ENCODE measurements around the gene SDCCAG8.
"Not testable (repeated sequence)": the region's sequence is repeated elsewhere in the genome, so short reads cannot be mapped to it uniquely, and the experiment has no call there.

Gene SDCCAG8

DNA sequence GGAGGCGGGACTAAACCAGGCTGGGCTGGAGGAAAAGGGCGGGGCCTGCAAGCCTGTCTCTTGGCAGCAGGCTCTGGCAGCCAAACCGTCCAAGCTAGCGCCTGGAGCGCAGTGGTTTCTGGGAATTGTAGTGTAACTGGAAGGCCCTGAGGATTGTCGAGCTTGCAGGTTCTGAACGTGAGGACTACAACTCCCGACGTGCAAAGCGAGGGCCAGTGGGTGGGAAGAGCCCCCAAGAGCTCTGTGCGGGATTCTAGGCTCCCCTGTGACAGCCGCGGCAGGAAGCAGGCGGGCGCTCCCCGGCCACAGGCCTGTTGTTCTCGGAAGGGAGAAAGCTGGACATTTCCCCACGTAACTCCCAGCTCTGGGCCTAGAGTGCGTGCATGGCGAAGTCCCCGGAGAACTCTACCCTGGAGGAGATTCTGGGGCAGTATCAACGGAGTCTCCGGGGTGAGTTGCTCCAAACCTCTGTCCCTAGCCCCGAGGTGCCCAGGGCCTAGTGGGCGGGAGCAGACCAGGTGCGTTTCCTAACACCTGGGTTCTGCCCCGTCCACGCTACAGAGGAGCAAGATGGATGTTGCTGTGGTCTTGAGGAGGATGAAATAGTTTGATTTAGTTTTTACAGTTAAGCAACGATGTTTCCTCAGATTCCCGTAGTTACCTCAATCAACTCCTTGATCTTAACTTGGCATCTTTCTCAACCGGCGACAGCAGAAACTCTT lies at the start of gene SDCCAG8:
Gene SDCCAG8 (plus strand): TSS at position 251 of the 722 bp plus-strand sequence. CDS start 133 bp downstream, at position 384.
- peak; percentile 96 for DNase-seq

DNA sequence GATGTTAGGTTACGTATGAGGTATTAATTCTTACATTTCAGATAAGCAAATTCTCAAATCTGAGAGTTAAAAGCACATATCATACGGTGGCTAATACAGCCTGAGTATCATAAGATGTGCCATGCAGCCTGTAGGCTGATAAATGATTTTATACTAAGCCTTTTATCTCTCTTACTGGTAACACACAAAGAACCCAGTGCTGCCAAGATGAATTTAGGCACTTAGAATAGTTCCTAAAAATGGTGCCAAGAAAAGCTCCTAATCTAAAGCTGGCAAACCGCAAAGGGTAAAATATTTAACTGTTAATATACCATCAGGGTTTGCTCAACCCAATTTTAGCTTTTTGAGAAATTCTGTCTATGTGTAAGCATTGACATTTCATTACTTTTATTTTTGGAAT lies 43.9 kb upstream of the SDCCAG8 start:
- DNase-seq = not testable (repeated sequence)

DNA sequence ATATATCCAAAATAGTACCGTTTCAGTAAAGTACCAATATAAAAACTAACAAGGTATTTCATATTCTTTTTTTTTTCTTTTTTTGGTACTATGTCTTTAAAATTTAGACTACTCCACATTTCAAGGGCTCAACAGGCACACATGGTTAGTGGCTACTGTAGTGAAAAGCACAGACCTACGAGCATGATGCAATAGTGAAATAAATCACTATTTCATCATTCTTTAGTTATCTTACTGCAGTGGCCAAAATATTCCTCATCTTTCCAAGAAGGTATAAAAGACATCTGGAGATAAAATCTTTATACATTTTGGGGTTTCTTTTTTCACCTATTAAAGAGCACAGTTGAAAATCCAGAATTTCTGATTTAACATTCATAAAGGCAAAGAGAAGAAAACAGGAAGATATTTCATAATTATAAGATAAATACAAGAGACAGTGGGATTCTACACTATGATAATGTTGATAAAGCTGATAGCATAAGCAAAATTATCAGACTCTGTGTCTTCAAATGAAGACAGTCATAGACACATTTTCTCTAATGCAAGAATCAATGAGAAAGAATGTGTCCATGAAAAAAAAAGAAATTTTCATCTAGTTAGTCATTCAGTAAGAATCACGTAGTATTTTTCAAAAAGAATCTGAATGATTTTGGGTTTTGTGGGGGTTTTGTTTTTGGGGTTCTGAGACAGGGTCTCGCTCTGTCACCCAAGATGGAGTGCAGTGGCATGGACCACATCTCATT lies 42.6 kb upstream of the SDCCAG8 start:
- no peak for DNase-seq

DNA sequence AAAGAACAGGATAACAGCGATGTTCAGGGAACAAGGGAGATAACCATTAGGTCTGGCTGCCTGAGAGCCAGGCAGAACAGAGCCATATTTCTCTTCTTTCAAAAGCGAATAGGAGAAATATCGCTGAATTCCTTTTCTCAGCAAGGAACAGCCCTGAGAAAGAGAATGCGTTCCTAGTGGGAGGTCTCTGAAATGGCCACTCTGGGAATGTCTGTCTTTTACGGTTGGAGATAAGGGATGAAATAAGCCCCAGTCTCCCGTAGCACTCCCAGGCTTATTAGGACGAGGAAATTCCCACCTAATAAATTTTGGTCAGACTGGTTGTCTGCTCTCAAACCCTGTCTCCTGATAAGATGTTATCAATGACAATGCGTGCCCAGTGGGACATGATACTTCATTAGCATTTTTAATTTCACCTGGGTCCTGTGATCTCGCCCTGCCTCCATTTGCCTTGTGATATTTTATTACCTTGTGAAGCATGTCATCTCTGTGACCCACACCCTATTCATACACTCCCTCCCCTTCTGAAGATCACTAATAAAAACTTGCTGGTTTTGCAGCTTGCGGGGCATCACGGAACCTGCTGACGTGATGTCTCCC lies 40.5 kb upstream of the SDCCAG8 start:
- not testable (repeated sequence) for DNase-seq

DNA sequence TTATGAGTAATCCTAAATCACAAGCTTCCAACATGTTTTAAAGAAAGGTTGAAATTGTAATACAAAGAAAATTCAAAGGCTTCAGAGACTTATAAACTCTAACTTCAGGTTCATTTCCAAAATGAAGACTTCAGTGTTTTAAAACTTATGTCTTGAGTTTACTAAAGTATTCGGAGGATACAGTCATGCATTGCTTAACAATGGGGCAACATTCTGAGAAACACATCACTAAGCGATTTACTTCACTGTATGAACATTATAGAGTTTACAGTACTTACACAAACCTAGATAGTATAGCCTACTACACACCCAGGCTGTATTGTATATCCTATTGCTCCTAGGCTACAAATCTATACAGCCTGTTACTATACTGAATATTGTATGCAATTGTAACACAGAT lies 39.1 kb upstream of the SDCCAG8 start:
- DNase-seq = no peak

DNA sequence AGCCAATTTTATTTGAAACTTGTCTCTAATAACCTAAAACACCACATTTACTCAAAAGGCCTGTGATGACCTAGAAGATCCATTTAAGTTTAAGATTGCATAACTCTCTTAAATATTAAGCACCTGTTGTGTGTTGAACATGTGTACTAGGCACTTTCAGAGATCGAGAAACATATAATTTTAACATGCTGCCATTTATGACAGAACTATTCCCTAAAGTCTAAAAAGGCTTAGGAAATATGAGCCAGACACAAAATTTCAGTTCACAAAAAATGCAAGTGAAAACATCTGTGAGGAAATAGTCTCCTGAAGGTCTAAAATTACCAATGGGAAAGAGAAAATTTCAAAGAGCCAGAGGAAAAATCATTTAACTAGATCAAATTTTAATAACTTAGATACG lies 38.5 kb upstream of the SDCCAG8 start:
- no peak for DNase-seq

DNA sequence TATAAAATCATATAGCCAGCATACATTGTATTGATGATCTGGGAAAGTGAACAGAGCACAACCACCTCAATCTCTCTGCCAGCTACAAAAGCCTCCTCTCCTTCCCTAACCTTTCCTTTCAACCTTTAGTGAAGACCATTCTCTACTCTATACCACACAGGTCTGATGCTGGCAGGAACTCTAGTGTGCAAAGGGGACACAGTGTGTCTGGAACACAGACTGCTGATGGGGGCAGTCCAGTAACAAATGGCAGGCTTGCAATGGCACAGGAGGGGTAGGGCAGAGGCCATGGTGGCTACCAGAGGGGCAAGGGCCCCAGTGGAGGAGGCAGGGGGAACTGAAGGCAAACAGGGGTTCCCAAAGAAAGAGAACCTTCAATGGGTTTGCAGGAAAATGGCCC lies 37.8 kb upstream of the SDCCAG8 start:
- DNase-seq = no peak

DNA sequence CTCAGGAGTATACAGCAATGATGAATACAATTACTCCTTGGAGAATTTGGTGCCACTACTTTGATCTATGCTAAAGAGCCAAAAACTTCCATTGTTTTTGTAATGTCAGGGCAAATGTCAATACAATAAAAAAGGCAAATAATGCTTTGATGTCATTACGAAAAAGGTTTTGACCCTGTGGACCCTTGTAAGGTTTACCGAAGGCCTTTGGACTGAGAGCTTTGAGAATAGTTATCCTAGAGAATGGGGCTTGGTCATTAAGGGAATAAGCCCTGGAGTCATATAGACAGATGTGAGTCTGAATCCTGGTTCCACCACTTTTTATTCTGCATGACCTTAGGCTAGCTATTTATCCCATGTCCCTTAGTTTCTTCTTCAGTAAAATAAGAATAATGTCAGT lies 28.2 kb upstream of the SDCCAG8 start:
- no peak for DNase-seq

DNA sequence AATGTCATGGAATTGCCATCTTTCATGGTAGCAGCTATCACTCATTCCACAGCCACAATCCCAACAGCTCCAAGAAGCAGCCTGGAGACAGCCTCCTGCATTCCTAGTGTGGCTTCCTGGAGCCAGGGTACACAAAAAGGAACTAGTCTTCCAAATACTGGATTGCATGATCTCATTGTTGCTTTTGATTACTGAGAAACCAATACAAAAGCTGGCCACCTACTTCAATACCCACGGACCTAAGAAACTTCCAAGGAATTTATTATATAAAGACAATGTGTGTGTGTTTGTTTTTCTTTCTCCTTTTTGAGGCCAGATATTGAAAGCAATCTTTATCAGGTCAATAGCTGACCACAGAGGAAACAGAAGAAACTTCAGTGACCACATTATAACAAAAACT lies 26.3 kb upstream of the SDCCAG8 start:
- no peak for DNase-seq

DNA sequence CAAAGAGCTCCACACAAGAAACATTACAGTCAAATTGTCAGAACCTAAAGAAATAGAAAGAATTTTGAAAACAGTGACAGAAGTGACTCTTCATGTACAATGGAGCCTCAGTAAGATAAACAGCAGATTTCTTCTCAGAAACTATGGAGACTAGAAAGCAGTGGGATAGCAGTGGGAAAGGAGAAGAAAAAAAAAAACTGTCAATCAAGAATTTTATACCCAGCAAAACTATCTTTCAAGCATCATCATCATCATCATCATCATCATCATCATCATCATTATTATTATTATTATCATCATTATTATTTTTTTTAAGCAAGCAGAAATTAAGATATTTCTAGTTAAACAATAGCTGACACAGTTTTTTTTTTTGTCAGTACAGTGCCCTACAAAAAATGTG lies 24.9 kb upstream of the SDCCAG8 start:
- DNase-seq = peak; percentile 18

DNA sequence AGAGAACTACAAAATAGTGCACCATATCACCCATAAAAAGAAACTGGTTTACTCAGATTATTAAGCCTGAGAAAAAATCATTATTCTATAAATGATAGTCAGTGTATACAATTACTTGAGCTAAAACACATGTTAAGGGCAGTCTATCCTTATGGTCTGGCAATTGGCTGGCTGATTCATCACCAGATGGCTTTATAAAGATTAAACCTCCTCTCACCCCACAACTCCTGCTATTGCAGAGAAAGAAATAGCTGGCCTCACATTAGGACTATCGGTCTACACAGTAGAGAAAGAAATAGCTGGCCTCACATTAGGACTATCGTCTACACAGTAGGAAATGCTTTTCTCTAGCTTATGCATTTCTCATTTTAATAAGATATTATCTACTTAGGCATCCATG lies 21.9 kb upstream of the SDCCAG8 start:
- no peak for DNase-seq

DNA sequence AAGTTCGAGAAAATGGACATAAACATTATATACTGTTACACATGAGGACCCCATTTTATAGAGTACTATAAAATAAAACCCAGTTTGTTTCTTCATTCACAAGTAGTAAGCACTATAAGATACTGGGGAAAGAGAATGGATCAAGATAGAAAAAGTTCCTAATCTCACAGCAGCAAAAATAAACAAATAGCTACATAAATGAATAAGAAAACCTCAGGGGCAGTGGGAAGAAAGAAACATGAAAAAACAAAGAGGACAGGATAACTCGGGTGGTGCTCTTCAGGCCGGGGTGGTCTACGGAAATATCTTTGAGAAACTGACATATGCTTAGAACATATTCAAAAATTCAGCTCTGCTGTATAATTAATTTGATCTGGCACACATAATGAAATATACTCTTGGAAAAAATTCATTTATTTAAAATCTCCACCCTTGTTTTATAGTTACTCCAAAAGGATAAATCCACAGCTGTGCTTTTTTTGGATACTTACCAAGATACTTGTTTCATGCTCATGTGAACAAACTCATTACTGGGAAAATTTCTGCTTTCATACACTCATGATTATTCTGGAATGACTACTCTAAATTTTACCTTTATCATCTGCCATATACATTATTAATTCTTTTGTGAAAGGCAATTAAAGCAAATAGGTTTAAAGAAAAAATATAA lies 20.7 kb upstream of the SDCCAG8 start:
- peak; percentile 7 for DNase-seq

DNA sequence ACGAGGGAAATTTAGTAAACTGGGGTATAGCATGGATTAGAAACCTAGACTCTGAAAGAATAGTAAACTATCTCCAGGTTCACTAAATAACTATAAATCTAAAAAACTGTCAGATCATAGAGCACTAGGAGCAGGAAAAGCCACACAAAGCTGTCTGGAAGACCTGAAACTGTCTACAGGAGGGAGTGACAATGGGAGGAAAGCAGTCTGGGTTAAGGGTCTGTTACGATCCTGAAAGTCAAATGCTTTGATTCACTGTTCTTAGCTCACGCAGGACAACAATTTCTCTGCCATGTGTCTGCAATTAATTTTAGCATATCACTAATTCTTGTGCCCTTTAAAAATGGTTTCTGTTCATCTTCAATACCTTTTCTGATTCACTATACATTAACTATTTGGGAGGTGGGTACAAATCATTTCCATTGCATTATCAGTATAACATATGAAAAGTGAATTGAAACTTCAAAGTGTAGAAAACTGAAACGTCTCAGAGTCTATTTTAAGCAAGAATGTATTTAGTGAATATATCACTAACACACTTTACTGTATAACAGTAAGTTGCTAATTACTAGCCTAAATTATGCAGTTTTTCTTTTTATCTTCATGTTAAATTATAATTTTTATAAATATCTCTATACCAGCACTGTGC lies 19.1 kb upstream of the SDCCAG8 start:
- no peak for DNase-seq

DNA sequence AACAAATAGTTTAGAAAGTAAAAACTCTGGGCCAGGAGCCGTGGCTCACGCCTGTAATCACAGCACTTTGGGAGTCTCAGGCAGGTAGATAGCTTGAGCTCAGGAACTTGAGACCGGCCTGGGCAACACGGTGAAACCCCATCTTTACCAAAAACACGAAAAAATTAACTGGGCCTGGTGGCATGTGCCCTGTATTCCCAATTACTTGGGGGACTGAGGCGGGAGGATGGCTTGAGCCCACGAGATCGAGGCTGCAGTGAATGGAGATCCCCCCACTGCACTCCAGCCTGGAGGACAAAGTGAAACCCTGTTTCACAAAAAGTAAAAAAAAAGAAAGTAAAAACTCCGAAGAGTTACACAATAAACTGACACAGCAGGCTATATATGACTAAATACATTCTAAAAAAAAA lies 11.4 kb upstream of the SDCCAG8 start:
- no peak for DNase-seq

DNA sequence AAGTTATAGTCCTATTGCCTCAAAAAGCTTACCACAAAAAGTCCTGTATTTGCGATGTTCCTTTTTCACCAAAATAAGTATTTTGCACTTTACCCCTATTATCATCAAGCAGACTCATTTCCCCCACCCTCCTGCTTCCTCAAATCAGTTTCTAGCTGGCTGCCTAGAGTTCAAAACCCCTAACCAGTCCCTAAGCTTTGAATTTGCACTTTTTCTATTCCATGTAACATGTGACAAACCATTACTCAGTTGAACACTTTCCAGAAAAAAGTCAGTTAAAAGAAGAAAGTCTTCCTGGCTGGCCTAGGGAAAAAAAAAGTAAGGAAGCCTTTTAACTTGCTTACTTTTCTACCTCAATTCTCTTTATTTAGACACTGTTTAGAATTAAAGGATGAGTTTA lies 8.9 kb upstream of the SDCCAG8 start:
- DNase-seq = no peak

DNA sequence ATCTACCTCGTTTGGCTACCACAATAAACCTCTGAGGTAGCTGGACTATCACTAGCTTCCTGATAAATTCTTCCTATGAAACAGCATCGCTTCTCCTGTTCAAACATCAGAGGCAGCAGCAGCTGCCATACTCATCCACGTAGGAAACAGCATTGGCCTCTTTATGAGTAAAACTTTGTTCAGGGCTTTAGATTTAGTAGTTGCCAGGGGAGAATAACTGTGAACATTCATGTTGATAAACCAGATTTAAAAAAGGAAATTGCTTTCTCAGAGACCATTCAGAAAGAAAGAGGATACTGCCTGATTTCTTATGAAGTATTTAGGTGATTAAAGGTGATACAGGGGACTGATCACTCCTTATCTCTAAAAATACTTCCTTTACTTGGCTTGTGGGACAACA lies 7.9 kb upstream of the SDCCAG8 start:
- DNase-seq = no peak

DNA sequence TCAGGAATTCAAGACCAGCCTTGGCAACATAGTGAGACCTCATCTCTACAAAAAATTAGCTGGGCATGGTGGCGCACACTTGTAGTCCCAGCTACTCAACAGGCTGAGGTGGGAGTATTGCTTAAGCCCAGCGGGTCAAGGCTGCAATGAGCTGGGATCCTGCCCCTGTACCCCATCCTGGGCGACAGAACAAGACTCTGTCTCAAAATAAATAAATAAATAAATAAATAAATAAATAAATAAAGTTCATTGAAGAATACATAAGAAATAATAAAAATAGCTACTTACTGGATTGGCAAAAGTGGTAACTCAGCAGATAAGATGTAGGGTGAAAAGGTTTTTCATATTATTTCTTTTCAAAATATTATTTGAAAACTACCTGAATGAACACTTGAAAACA lies 6.6 kb upstream of the SDCCAG8 start:
- no peak for DNase-seq

DNA sequence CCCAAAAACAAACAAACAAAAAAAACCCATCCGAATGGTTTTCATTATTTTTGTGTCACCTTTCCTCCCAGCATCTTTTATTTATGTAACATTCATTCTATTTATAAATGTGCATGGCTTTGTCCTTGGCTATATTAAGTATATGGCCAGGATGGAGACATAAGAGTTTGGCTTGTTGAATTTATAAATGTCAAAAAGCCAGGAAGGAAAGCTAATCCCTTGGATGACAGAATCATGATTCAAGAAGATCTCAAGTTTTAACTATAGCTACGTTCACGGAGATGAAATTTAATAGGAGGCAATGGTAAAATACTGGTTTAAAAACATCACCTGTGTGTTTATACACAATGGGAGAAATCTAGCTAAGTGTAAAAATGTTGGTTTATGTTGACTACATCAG lies 5.7 kb upstream of the SDCCAG8 start:
- DNase-seq = no peak

DNA sequence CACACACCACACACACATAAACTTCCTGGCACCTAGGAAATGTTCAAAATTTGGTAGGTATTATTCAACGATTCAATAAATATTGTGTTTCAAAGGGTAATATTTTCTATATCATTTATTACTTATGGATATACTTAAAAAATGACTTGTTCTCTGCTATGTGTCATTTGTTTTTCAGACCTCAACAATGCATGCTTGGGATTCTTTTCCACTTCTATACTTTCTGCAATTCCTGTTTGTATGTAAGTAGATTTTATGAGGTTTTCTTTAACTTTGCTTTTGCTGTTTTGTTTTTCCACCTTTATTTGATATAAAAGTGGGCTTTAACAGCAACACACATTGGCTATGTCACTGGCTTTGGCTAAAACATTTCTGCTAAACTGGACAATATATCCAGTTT lies 4.3 kb upstream of the SDCCAG8 start:
- DNase-seq = no peak

DNA sequence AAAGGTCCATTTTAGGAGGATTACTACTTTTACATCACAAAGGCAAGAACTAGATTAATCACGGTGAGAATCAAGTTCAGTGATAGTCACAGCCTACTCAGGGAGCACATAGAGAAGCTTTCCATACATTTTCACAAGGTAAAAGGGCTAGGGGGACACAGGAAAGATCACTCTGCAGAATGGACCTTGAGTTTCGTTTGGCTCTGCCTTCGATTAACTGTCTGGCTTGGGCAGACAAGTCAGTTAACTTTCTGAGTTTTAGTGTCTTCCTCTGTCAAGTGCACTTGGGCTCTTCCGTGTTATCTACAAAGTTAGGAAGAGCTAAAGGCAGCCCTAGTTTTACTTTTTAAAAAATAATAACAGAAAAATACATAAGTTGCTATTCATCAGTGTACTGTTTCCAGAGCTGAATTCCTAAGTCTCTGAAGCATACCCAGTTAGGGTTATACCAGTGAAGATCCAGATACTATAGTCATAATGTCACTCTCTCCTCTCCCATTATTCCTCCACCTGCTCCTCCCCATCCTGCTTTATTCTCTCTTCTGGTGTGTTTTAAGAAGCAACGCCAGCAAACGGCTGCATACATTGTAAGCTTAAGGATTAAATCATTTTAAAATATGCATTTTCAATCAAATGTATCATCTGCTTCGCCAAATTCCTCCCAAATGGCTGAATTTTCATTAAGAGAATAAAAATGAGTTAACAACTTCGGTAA lies 2.5 kb upstream of the SDCCAG8 start:
- peak; percentile 21 for DNase-seq

DNA sequence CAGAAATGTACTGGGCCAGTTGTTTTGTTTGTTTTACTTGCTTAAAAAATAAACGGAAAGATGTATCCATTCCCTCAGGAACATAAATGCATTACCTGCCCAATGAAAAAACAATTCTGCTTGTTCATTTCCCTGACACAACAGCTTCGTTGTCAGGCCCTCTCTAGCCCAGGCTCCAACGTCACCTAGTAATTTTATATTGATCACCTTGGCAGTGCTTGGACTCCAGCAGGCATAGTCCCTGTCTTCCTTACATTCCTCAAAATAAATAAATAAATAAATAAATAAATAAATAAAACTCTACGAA lies 2.0 kb upstream of the SDCCAG8 start:
- DNase-seq = peak; percentile 60

DNA sequence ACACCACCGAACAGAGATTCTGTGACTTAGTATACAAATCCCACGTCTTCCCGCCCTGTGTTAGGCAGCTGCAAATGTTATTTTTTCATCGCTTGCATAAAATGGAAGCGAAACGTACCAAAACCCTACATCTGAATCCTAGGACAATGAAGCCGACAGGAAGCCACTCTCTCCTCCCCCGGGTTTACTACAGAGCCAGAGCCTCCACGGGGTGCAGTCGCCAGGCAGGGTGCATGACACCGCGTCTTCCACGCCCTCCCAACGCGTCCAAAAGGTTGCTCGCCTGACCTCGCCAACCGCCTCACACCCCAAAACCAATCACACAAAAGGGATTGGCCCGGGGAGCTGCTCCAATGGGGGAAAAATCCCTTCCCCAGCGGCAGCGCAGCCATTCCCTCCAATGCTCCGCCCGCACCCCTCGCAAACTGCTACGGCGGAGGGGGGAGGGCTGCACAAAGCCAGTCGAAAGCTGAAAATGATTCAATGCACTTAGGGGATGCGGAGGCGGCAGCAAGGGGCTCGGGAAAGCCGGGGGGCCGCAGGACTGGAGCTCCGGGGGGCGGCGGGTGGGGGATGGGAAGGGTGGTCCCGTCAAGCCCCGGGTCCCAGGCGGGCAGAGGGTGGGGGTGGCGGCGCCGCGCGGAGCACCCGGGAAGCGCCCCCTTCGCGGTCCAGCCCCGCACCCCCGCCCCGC lies 1.5 kb upstream of the SDCCAG8 start:
- peak; percentile 60 for DNase-seq
